Stimulated activated effector memory CD8-positive, alpha-beta T cell treated with anti-CD3 and anti-CD28 coated beads, Interleukin-12 subunit alpha, Interleukin-12 subunit beta, amount 100 ng/mL, for 72 hours (primary cell): Measurements from ENCODE around the gene BCAT1.
A peak's percentile ranks its signal among the peaks of the same experiment; 100 is the strongest.
"Not testable (repeated sequence)": the region's sequence is repeated elsewhere in the genome, so short reads cannot be mapped to it uniquely, and the experiment has no call there.

Source experiments
- ATAC-seq: fragments of 150-1000 bp; cut with Tn5 transposase; 2 replicates; pipeline ENCODE4 v1.10.0; 2021
- DNase-seq, 2 donors: peaks; one replicate each; pipeline ENCODE4 v3.0.0; 2021 to 2022; ENCODE audit warnings: low spot score in 2 of 2
- H3K27ac Mint-ChIP-seq: one replicate; pipeline ENCODE4 v1.8.0; 2022; ENCODE audit warnings: mild to moderate bottlenecking, mixed read lengths
- H3K36me3 Mint-ChIP-seq: one replicate; pipeline ENCODE4 v1.8.0; 2022; ENCODE audit warnings: mild to moderate bottlenecking, mixed read lengths
- H3K4me1 Mint-ChIP-seq: one replicate; pipeline ENCODE4 v1.8.0; 2022; ENCODE audit warnings: mixed read lengths
- H3K4me3 Mint-ChIP-seq: one replicate; pipeline ENCODE4 v1.8.0; 2022; ENCODE audit warnings: mild to moderate bottlenecking, mixed read lengths
- H3K9me3 Mint-ChIP-seq: one replicate; pipeline ENCODE4 v1.8.0; 2022; ENCODE audit warnings: mixed read lengths

BCAT1 gene

DNA sequence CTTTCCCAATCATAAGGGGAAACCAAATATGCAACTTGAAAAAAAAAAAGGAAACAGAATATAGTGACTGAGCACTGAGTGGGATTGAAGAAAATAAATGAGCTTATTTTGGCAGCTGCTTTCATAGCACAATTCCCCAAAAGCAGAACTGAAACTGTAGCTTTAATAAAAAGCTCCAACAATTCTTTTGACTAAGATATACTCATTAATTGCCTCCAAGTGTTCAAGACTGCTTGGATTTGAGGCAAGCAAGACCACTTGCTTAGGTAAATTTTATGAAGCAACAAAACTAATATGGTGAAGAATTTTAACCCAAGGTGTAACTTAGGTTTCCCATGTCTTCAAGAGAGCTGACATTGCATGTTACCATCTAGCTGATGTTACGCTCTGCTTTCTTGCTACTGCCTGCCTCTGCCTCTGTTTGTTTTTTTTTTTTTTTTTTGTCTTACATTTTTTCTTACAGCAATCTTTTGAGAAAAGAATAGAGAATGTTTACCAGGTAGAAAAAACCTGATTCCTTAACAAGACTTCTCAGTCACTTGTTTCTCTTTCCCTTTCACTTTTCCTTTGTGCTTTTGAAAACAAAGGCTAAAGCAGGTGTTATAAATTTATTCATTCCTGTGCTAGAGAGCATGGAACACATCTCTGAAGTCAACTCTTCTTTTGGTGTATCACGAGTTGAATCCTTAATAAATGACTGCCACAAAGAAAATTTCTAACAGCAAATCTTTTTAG lies 134.4 kb downstream of the BCAT1 start:
- H3K4me3 Mint-ChIP-seq = peak overlapping the region; percentile 39
- no peak for ATAC-seq
- H3K27ac Mint-ChIP-seq = peak overlapping the region; percentile 15
- H3K36me3 Mint-ChIP-seq = no peaks in the 10 kb centered on the region
- no peaks in the 10 kb centered on the region for H3K9me3 Mint-ChIP-seq
- H3K4me1 Mint-ChIP-seq = no peaks in the 10 kb centered on the region
- no peak for DNase-seq

DNA sequence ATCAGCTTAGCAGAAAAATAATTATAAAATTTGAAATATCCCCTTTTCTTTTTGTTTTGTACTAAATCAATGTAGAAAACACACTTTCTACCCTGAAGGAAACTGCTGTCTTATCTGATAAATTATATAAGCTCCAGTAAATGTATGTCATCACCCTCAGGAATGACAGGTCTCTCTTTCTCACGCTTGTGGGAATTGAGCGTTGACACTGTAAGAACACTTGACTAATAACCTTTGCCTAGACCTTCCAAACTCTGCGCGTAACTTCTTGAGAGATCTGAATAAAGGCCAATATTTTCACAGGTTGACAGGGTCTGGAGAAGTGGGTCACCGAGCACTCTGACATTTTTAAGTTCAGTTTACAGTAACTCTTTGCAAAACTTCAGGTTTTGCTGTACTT lies 138.5 kb downstream of the BCAT1 start:
- no peaks in the 10 kb centered on the region for H3K4me1 Mint-ChIP-seq
- no peak overlapping the region for H3K4me3 Mint-ChIP-seq
- DNase-seq = no peak
- H3K27ac Mint-ChIP-seq = no peak overlapping the region
- ATAC-seq = no peak
- H3K36me3 Mint-ChIP-seq = no peaks in the 10 kb centered on the region
- peaks cover 4% of the 10 kb centered on the region for H3K9me3 Mint-ChIP-seq

DNA sequence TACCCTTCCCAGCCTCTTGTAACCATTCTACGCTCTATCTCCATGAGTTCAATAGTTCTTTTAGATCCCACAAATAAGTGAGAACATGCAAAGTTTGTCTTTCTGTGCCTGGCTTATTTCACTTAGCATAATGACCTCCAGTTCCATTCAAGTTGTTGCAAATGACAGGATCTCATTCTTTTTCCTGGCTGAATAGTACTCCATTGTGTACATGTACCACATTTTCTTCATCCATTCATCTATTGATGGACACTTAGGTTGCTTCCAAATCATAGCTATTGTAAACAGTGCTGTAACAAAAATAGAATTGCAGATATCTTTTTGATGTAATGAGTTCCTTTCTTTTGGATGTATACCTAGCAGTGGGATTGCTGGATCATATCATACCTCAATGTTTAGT lies 139.6 kb downstream of the BCAT1 start:
- not testable (repeated sequence) for H3K4me1 Mint-ChIP-seq, H3K27ac Mint-ChIP-seq, H3K9me3 Mint-ChIP-seq, H3K36me3 Mint-ChIP-seq, DNase-seq, H3K4me3 Mint-ChIP-seq, ATAC-seq

DNA sequence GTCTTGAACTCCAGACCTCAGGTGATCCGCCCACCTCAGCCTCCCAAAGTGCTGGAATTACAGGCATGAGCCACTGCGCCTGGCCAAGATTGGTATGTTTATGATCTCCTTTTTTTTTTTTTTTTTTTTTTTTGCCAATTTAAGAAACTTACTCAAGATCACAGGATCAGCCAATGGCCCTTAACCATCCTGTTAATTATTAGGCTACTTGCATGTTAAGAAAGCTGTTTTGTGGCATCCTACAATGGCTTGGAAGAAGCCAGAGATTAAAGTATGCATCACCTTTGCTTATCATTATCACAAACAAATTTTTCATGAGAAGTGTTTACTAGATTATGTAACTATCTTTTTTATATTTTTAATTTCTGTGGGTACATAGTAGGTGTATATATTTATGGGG lies 140.2 kb downstream of the BCAT1 start:
- H3K4me3 Mint-ChIP-seq = no peak overlapping the region
- peaks cover 4% of the 10 kb centered on the region for H3K9me3 Mint-ChIP-seq
- no peaks in the 10 kb centered on the region for H3K36me3 Mint-ChIP-seq
- peaks cover under 1% of the 10 kb centered on the region for H3K4me1 Mint-ChIP-seq
- no peak for ATAC-seq
- no peak for DNase-seq
- no peak overlapping the region for H3K27ac Mint-ChIP-seq

DNA sequence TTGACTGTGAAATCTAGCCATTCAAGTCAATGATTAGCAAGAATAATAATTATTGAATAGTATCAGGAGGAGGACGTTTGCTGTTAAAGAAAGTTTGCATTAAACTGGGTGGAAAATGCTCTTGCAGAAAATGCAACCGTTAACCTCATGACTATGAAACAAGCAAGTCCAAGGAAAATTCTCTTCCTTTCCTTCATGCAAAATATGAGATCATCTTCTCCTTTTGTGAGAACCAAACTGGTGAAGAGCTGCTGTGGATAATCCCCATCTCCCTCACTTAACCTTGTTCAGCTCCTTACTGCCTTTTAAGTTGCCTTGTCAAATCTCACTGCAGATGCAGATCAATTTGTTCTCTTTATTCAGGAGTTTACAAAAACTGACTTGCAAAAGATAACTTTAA lies 142.5 kb downstream of the BCAT1 start:
- no peak overlapping the region for H3K4me3 Mint-ChIP-seq
- ATAC-seq (no peak), DNase-seq (no peak)
- peaks cover 9% of the 10 kb centered on the region for H3K4me1 Mint-ChIP-seq
- no peak overlapping the region for H3K27ac Mint-ChIP-seq
- no peaks in the 10 kb centered on the region for H3K36me3 Mint-ChIP-seq
- H3K9me3 Mint-ChIP-seq = peaks cover 7% of the 10 kb centered on the region

DNA sequence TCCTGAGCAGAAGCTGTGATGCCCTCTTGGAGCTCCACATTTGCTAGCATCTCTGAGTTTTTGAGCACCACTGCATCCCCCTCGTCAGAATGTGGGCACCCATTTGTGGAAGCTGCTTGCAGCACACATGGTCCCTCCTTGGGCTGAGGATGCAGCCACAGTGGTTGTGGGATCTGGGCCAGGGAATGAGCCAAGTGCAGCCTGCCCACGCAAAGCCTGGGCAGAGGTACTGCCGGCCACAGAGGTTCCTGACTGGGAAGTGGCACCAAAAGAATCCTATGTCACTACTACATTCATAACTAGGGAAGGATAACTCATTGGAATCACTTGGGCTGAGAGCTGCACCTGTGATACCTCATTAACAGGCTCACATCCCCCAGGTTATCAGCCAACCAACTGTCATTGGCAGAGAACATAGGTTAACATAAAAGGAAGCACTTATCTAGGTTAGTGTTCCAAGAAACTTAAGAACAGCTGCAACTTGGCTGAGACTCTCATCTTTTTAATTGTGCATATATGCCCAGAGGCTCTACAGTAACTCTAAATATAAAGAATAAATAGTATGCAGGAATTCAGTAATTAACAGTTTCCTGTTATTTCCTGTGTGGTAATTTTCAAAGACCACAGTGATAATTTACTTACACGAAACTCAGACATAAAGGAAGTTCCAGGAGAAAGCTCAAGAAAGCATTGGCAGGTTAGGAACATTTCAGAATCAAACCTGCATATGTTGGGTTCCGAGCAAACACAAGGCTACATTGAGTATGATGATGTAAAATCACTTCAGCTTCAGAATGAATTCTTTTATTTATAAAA lies 145.3 kb downstream of the BCAT1 start:
- ATAC-seq = no peak
- peaks cover 3% of the 10 kb centered on the region for H3K9me3 Mint-ChIP-seq
- no peak overlapping the region for H3K27ac Mint-ChIP-seq
- no peaks in the 10 kb centered on the region for H3K36me3 Mint-ChIP-seq
- peaks cover 9% of the 10 kb centered on the region for H3K4me1 Mint-ChIP-seq
- H3K4me3 Mint-ChIP-seq = no peak overlapping the region
- DNase-seq = no peak

DNA sequence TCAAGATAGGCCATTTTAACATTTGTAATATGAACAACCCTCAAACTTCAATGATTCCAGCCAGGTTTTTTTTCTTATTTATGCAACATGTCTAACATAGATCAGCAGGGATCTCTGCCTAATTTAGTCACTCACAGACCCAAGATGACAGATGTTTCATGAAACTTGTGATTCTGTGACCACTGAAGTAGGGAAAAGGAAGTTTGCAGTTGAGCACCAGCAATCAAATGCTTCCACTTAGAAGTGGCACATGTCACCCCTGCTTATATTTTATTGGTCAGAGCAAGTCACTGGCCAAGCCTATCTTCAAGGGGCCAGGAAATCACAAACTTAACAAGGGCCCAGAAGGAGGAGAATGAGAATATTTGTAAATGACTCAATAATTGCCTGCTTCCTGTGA lies 150.6 kb downstream of the BCAT1 start:
- Mint-ChIP-seq H3K4me1 (peaks cover 14% of the 10 kb centered on the region), H3K9me3 (peaks cover 3% of the 10 kb centered on the region), H3K36me3 (no peaks in the 10 kb centered on the region), H3K4me3 (no peak overlapping the region), H3K27ac (peak overlapping the region; percentile 7)
- DNase-seq (no peak), ATAC-seq (peak; percentile 72)

DNA sequence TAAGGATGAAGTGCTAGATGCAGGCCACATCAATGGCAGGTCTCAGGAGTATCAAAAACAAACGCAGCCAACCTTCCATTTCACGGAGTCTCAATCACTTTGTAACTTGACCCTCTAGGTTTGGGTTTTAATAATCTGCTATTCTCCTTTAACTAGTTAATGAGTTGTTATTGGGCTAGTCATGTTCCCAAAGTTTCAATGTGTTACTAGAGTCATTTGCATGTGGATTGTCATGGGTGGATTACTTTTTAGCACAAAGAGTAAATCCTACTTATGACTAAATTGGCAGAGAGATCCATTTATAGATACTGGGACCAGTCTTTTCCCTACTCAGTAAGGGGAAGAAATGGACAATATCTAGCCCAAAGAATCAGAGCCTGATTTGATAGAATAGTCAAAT lies 151.0 kb downstream of the BCAT1 start:
- Mint-ChIP-seq H3K27ac (peak overlapping the region; percentile 7), H3K36me3 (no peaks in the 10 kb centered on the region), H3K4me3 (no peak overlapping the region), H3K9me3 (peaks cover under 1% of the 10 kb centered on the region), H3K4me1 (peaks cover 9% of the 10 kb centered on the region)
- no peak for ATAC-seq
- no peak for DNase-seq

DNA sequence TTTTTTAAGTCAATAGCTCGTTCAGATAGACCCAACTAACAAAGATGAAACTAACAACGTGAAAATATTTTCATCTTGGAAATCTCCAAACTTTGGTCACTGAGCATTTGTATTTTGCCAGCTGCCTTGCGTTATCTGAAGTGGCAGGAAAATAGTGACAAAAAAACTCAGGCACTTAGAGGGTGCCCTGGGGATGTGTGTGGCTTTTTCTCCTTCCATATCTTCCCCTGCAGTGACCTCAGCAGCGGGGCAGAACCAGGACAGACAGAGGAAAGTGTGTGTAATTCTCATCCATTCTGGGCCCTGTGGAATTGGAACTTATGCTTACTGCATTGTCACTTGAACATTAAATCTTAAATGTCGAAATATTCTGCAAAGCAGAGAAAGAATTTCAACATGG lies 152.0 kb downstream of the BCAT1 start:
- peaks cover 15% of the 10 kb centered on the region for H3K4me1 Mint-ChIP-seq
- no peak overlapping the region for H3K4me3 Mint-ChIP-seq
- H3K36me3 Mint-ChIP-seq = no peaks in the 10 kb centered on the region
- DNase-seq (no peak), ATAC-seq (no peak)
- no peak overlapping the region for H3K27ac Mint-ChIP-seq
- no peaks in the 10 kb centered on the region for H3K9me3 Mint-ChIP-seq

DNA sequence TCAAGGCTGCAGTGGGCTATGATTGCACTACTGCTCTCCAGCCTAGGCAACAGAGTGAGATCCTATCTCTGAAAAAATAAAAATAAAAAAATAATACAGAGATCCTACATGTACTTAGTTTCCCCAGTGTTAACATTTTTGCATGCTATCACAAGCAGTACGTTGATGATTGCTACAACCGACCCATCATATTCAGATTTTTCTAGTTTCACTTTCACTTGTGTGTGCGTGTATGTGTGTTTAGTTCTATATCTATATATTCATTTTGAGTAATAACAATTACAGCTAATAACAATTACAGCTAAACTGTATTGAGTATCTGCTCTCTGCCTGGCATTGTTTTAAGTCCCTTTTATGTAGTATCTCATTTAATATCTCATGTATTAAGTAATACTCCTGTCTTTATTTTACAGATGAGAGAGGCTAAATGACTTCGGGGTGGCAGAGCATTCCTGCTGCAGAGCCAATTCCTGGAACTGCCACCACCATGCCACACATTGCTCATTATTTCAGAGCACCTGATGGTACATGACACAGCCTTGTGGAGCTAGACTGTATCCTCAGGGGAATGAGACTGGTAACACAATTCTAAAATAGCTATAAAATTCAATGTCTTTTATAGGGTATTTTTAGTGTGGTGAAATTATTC lies 153.1 kb downstream of the BCAT1 start:
- H3K27ac Mint-ChIP-seq = peak overlapping the region; percentile 79
- ATAC-seq (peak; percentile 79), DNase-seq (no peak)
- peaks cover 21% of the 10 kb centered on the region for H3K4me1 Mint-ChIP-seq
- peak overlapping the region; percentile 59 for H3K4me3 Mint-ChIP-seq
- no peaks in the 10 kb centered on the region for H3K9me3 Mint-ChIP-seq
- no peaks in the 10 kb centered on the region for H3K36me3 Mint-ChIP-seq

DNA sequence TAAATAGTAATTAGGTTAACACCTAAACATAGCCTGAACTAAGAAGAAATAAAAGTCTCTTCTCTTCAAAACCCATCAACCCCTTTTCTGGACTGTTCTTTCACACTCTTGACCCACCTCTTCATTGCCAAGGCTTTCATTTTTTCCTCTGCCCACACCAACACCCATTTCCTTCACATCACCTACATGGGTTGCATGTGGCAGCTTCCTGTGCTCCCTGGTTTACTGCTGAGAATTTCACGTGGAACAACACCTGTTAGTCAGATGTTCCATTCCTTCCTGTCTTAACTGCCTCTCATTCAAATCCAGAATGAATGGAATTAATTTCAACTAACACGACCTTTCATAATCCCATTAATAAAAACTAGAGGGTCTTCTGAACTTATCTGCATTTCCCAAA lies 157.3 kb downstream of the BCAT1 start:
- Mint-ChIP-seq H3K27ac (peak overlapping the region; percentile 9), H3K4me1 (peaks cover 13% of the 10 kb centered on the region), H3K36me3 (no peaks in the 10 kb centered on the region), H3K9me3 (no peaks in the 10 kb centered on the region), H3K4me3 (no peak overlapping the region)
- DNase-seq (no peak), ATAC-seq (no peak)

DNA sequence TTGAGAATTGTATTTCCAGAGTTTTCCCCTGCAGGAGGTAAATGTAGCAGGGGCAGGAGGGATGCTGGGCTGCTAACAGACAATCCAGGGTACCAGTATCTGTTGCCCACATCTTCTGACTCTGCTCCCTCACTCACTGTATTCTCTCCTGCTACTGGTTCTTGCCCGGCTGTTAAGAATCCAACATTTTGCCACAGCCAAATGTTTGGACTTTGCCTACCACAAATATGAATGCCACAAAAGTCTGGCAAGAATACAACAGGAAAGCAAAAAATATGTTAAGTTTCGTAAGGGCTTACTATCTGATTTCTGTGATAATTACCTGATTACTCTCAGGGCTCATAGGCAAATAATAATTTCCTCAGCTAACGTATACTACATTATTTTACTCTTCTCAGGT lies 160.0 kb downstream of the BCAT1 start:
- H3K27ac Mint-ChIP-seq = no peak overlapping the region
- H3K9me3 Mint-ChIP-seq = no peaks in the 10 kb centered on the region
- no peak overlapping the region for H3K4me3 Mint-ChIP-seq
- peaks cover 13% of the 10 kb centered on the region for H3K4me1 Mint-ChIP-seq
- no peak for DNase-seq
- ATAC-seq = no peak
- H3K36me3 Mint-ChIP-seq = no peaks in the 10 kb centered on the region

DNA sequence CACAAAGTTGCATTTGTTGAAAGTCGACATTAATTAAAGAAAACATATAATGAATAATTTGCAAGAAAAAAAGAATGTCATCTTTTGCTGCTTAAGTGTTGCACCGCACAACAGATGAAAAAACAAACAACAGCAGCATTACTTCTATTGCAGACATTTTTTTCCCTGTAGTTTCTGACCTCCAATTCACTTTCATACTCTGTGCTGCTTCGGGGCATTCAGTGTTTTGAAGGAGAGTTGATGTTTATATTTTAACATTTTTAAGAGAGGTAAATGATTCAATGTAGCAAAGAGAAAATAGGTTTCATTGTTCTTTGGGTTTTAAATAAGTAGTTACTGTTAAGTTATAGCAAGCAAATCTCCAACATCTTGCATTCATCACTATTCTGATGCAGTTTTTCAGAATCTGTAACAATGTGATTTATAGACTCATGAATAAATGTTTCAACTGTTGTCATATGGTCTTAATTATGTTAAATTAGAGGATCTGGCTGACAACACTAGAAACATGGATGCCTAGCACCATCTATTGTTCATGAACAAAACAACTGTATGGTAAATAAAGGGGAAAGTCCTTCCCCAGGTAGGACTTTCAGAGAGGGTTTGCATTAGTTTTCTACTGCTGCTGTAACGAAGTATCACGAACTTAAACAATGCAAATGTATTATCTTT lies 168.1 kb downstream of the BCAT1 start:
- ATAC-seq (no peak), DNase-seq (no peak)
- Mint-ChIP-seq H3K4me3 (no peak overlapping the region), H3K4me1 (no peaks in the 10 kb centered on the region), H3K36me3 (no peaks in the 10 kb centered on the region), H3K27ac (no peak overlapping the region), H3K9me3 (no peaks in the 10 kb centered on the region)

DNA sequence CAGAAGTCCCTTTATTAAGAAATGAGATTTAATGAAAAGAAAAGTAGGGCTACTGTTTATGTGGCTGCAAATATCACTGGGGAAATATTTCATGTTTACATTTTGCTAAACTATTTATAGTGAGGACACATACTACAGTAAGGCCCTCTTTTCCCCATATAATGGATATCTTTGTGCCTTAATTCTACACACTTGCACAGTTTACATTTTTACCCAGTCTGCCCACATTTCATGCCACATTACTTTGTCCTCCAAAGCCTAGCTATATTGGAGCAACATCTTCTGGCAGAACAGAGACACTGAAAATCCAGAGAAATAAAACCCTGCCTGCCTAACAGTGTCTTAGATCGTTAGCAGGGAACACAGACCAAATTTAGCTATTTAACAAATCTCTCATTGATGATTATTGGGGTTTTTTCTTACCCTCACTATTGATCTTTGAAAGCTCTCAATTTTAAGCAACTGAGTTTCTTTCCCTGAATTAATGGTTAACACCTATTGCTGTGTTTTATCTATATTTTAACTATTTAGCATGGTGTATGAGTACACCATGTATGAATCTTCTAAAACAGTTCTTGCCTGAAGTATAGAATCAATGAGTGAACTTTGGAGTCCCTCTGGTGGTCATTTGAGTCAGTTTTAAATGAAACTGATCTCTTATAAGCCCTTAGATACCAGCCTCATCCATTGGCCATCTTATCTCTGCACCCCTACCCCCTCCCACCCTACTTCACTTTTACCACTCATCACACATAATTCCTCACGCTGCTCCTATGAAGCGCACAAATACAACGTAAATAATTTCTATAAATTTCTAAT lies 170.2 kb downstream of the BCAT1 start:
- ATAC-seq = peak; percentile 89
- no peak overlapping the region for H3K27ac Mint-ChIP-seq
- H3K4me1 Mint-ChIP-seq = no peaks in the 10 kb centered on the region
- no peaks in the 10 kb centered on the region for H3K9me3 Mint-ChIP-seq
- no peaks in the 10 kb centered on the region for H3K36me3 Mint-ChIP-seq
- H3K4me3 Mint-ChIP-seq = no peak overlapping the region
- DNase-seq = no peak

DNA sequence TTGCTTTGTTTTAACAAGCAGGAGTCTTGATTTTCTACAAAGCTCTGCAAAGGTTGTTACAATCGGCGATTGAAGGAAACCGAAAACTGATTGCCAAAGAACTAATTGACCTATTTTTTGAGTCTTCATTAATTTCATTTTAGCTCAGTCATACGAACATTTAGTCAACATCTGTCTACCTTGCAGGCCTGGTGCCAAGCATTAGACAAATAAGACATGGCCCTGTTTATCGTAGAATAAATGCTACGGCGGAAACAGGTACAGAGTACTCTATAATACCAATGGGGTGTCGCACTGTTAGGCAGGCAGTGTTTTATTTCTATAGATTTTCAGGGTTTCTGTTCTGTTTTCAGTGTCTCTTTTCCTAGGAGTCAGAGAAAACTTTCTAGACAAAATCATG lies 171.5 kb downstream of the BCAT1 start:
- no peak for ATAC-seq
- Mint-ChIP-seq H3K27ac (no peak overlapping the region), H3K36me3 (no peaks in the 10 kb centered on the region), H3K9me3 (no peaks in the 10 kb centered on the region), H3K4me1 (no peaks in the 10 kb centered on the region), H3K4me3 (no peak overlapping the region)
- no peak for DNase-seq
